H9 (cell line): ENCODE results near the gene ZNF335. TPM values are rescaled to one million over a fixed set of nuclear protein-coding genes. Genes with fewer than 3 reads are reported as not detected.

Experiments
- DNase-seq: peaks from one replicate; pipeline ENCODE4 v3.0.0-alpha.2; 2017
- H2AFZ ChIP-seq: one replicate; pipeline ENCODE4 v1.6.1; 2013; ENCODE audit warnings: mild to moderate bottlenecking, low read length, control low read depth, moderate library complexity
- H2AK5ac ChIP-seq: 2 replicates; pipeline ENCODE4 v1.6.1; 2013; ENCODE audit warnings: low read length, control low read depth, mixed read lengths; ENCODE audit not compliant: insufficient read length
- H2BK120ac ChIP-seq: one replicate; pipeline ENCODE4 v1.6.1; 2013; ENCODE audit warnings: low read depth, mild to moderate bottlenecking, low read length, control low read depth, inconsistent platforms; ENCODE audit not compliant: poor library complexity, severe bottlenecking
- H2BK12ac ChIP-seq: 2 replicates; pipeline ENCODE4 v1.6.1; 2013; ENCODE audit warnings: low read length, control low read depth, mixed read lengths, low read depth; ENCODE audit not compliant: insufficient read length
- H2BK15ac ChIP-seq: 2 replicates; pipeline ENCODE4 v1.6.1; 2013; ENCODE audit warnings: low read depth, low read length, control low read depth
- H2BK20ac ChIP-seq: one replicate; pipeline ENCODE4 v1.6.1; 2013; ENCODE audit warnings: low read depth, mild to moderate bottlenecking, low read length, control low read depth, inconsistent platforms; ENCODE audit not compliant: poor library complexity, severe bottlenecking
- H2BK5ac ChIP-seq: 2 replicates; pipeline ENCODE4 v1.6.1; 2013; ENCODE audit warnings: low read length, control low read depth, mixed read lengths; ENCODE audit not compliant: insufficient read length
- H3K14ac ChIP-seq: 2 replicates; pipeline ENCODE4 v1.6.1; 2013; ENCODE audit warnings: low read length, control low read depth; ENCODE audit not compliant: insufficient read depth
- H3K18ac ChIP-seq: 2 replicates; pipeline ENCODE4 v1.6.1; 2013; ENCODE audit warnings: low read depth, mild to moderate bottlenecking, mixed read lengths, low read length, control low read depth; ENCODE audit not compliant: insufficient read length
- H3K23ac ChIP-seq: 2 replicates; pipeline ENCODE4 v1.6.1; 2013; ENCODE audit warnings: low read length, control low read depth, mixed read lengths, low read depth; ENCODE audit not compliant: insufficient read length
- H3K23me2 ChIP-seq: 2 replicates; pipeline ENCODE4 v1.6.1; 2013; ENCODE audit warnings: low read depth, mild to moderate bottlenecking, mixed read lengths, low read length, control low read depth; ENCODE audit not compliant: insufficient read length, poor library complexity, severe bottlenecking
- H3K27ac ChIP-seq: 2 replicates; pipeline ENCODE4 v1.5.1; 2013; ENCODE audit warnings: low read length, control low read depth, mixed read lengths, low read depth; ENCODE audit not compliant: insufficient read length
- H3K27me3 ChIP-seq: 2 replicates; pipeline ENCODE4 v1.6.1; 2013; ENCODE audit warnings: low read length, control low read depth, inconsistent platforms; ENCODE audit not compliant: insufficient read depth
- H3K4ac ChIP-seq: 2 replicates; pipeline ENCODE4 v1.6.1; 2013; ENCODE audit warnings: low read depth, mild to moderate bottlenecking, control low read depth, inconsistent platforms, low read length, moderate library complexity
- H3K4me1 ChIP-seq: 2 replicates; pipeline ENCODE4 v1.6.1; 2013; ENCODE audit warnings: low read length, control low read depth, inconsistent platforms; ENCODE audit not compliant: insufficient read depth
- H3K4me2 ChIP-seq: 2 replicates; pipeline ENCODE4 v1.6.1; 2013; ENCODE audit warnings: low read length, control low read depth, mixed read lengths; ENCODE audit not compliant: insufficient read length, insufficient read depth
- H3K56ac ChIP-seq: 2 replicates; pipeline ENCODE4 v1.6.1; 2013; ENCODE audit warnings: low read depth, mild to moderate bottlenecking, mixed read lengths, low read length, control low read depth; ENCODE audit not compliant: insufficient read length
- H3K79me1 ChIP-seq: 2 replicates; pipeline ENCODE4 v1.6.1; 2013; ENCODE audit warnings: low read depth, mild to moderate bottlenecking, moderate library complexity, low read length, control low read depth, inconsistent platforms; ENCODE audit not compliant: insufficient read depth, poor library complexity, severe bottlenecking
- H3K79me2 ChIP-seq: 2 replicates; pipeline ENCODE4 v1.6.1; 2013; ENCODE audit warnings: low read length, control low read depth, inconsistent platforms; ENCODE audit not compliant: insufficient read depth
- H3K9ac ChIP-seq: 2 replicates; pipeline ENCODE4 v1.6.1; 2013; ENCODE audit warnings: low read length, control low read depth, mixed read lengths; ENCODE audit not compliant: insufficient read length; ENCODE audit errors: extremely low read depth
- H3K9me3 ChIP-seq: one replicate; pipeline ENCODE4 v1.6.1; 2013; ENCODE audit warnings: low read depth, low read length, inconsistent platforms; ENCODE audit not compliant: control insufficient read depth
- H3T11ph ChIP-seq: one replicate; pipeline ENCODE4 v1.6.1; 2013; ENCODE audit warnings: mild to moderate bottlenecking, low read length, control low read depth, inconsistent platforms
- H4K20me1 ChIP-seq: one replicate; pipeline ENCODE4 v1.6.1; 2013; ENCODE audit not compliant: control insufficient read depth, insufficient read length, insufficient read depth
- H4K5ac ChIP-seq: 2 replicates; pipeline ENCODE4 v1.6.1; 2013; ENCODE audit warnings: low read depth, mild to moderate bottlenecking, mixed read lengths, low read length, control low read depth; ENCODE audit not compliant: insufficient read length
- H4K8ac ChIP-seq: replicated peaks from 2 replicates; pipeline ENCODE4 v1.6.1; 2013; ENCODE audit warnings: low read length, control low read depth, mixed read lengths, low read depth; ENCODE audit not compliant: insufficient read length
- H4K91ac ChIP-seq: 2 replicates; pipeline ENCODE4 v1.6.1; 2013; ENCODE audit warnings: low read depth, mild to moderate bottlenecking, moderate library complexity, mixed read lengths, low read length, control low read depth; ENCODE audit not compliant: insufficient read length
- H3K27ac Mint-ChIP-seq, 3 experiments: 2 replicates in 2 of 3; 3 replicates in 1 of 3; pipeline ENCODE4 v1.8.0; 2020 to 2021; ENCODE audit warnings: mixed read lengths in 3 of 3, mild to moderate bottlenecking in 1 of 3, moderate library complexity in 1 of 3
- H3K27me3 Mint-ChIP-seq: 2 replicates; pipeline ENCODE4 v1.8.0; 2021; ENCODE audit warnings: low read depth, mild to moderate bottlenecking, moderate library complexity, mixed read lengths
- H3K36me3 Mint-ChIP-seq, 3 experiments: 2 replicates in 2 of 3; 3 replicates in 1 of 3; pipeline ENCODE4 v1.8.0; 2020 to 2021; ENCODE audit warnings: low read depth in 3 of 3, mixed read lengths in 3 of 3; ENCODE audit not compliant: insufficient read depth in 1 of 3
- H3K4me1 Mint-ChIP-seq, 2 experiments: 2 replicates each; pipeline ENCODE4 v1.8.0; 2020; ENCODE audit warnings: mixed read lengths in 2 of 2
- H3K4me3 Mint-ChIP-seq, 2 experiments: 2 replicates in 1 of 2; 3 replicates in 1 of 2; pipeline ENCODE4 v1.8.0; 2020 to 2021; ENCODE audit warnings: mild to moderate bottlenecking in 2 of 2, mixed read lengths in 2 of 2, moderate library complexity in 1 of 2
- H3K9me3 Mint-ChIP-seq, 2 experiments: 2 replicates in 1 of 2; 3 replicates in 1 of 2; pipeline ENCODE4 v1.8.0; 2020; ENCODE audit warnings: mild to moderate bottlenecking in 2 of 2, mixed read lengths in 2 of 2, moderate library complexity in 1 of 2
- WGBS: extraction: QIAGEN DNeasy Blood & Tissue Kit; methylation state at CpG from one replicate; pipeline ENCODE4 v1.1.7; 2013; ENCODE audit warnings: missing lambda C conversion rate, low lambda C conversion rate, mixed read lengths; ENCODE audit not compliant: insufficient read length; ENCODE audit errors: extremely low coverage; 5-methylcytosine and 5-hydroxymethylcytosine counted together
- total RNA-seq: library from RNA; stranded (reverse); gene quantifications from 2 replicates; pipeline ENCODE4 v1.2.1, GENCODE V29; 2021
- TF ChIP-seq, protein P1 (sequence below): fragments of 200-600 bp; sonication (generic); conservative IDR thresholded peaks from 3 replicates; pipeline ENCODE4 v1.8.0; 2021; ENCODE audit warnings: antibody characterized with exemption, mild to moderate bottlenecking

Gene ZNF335
- total RNA-seq, 1 experiment from 2014 or later, result 21.1 TPM

- no peak overlapping the region for H2BK120ac ChIP-seq
- DNase-seq, result peak; percentile 88
- no peak overlapping the region; the same call in 1 of the 2 replicates for H2BK15ac ChIP-seq
- H3K27me3 ChIP-seq, result no peaks in the 10 kb centered on the region; the same call in 1 of the 2 replicates
- no CpG with 5 or more reads among the region's 67 CpGs for WGBS
- H3T11ph ChIP-seq, result no peak overlapping the region
- Mint-ChIP-seq H3K27ac (peak overlapping the region in 2 of 3 experiments; percentile 50 to 58; a peak in 4 of 7 replicates), H3K4me3 (peak overlapping the region; percentile 59 to 77), H3K4me1 (peaks cover 26 to 31% of the 10 kb centered on the region in 2 experiments), H3K36me3 (peaks cover 7 to 18% (median 12%) of the 10 kb centered on the region in 3 experiments), H3K27me3 (peaks cover 23% of the 10 kb centered on the region), H3K9me3 (peaks cover 5 to 17% of the 10 kb centered on the region in 2 experiments; a peak in 2 of 5 replicates)
- no peaks in the 10 kb centered on the region for H3K79me2 ChIP-seq
- H3K4ac ChIP-seq, result no peak overlapping the region
- peak overlapping the region; percentile 34 for H3K4me2 ChIP-seq
- TF ChIP-seq, protein P1, sequence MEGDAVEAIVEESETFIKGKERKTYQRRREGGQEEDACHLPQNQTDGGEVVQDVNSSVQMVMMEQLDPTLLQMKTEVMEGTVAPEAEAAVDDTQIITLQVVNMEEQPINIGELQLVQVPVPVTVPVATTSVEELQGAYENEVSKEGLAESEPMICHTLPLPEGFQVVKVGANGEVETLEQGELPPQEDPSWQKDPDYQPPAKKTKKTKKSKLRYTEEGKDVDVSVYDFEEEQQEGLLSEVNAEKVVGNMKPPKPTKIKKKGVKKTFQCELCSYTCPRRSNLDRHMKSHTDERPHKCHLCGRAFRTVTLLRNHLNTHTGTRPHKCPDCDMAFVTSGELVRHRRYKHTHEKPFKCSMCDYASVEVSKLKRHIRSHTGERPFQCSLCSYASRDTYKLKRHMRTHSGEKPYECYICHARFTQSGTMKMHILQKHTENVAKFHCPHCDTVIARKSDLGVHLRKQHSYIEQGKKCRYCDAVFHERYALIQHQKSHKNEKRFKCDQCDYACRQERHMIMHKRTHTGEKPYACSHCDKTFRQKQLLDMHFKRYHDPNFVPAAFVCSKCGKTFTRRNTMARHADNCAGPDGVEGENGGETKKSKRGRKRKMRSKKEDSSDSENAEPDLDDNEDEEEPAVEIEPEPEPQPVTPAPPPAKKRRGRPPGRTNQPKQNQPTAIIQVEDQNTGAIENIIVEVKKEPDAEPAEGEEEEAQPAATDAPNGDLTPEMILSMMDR, result peak; percentile 79
- peaks cover 6% of the 10 kb centered on the region; the same call in 1 of the 2 replicates for H3K4me1 ChIP-seq
- H4K20me1 ChIP-seq, result no peaks in the 10 kb centered on the region
- no peak overlapping the region for H4K91ac ChIP-seq
- H2AFZ ChIP-seq, result no peak overlapping the region
- H3K18ac ChIP-seq, result peak overlapping the region; percentile 55
- peak overlapping the region; percentile 72; the same call in 1 of the 2 replicates for H3K14ac ChIP-seq
- no peaks in the 10 kb centered on the region for H3K9me3 ChIP-seq
- H3K56ac ChIP-seq, result no peak overlapping the region
- H3K9ac ChIP-seq, result no peak overlapping the region
- no peak overlapping the region for H2BK20ac ChIP-seq
- H4K8ac ChIP-seq, result no peak overlapping the region
- H2AK5ac ChIP-seq, result no peak overlapping the region
- H4K5ac ChIP-seq, result no peak overlapping the region
- no peak overlapping the region for H3K23ac ChIP-seq
- no peak overlapping the region for H3K27ac ChIP-seq
- H3K79me1 ChIP-seq, result no peaks in the 10 kb centered on the region
- H3K23me2 ChIP-seq, result peaks cover 6% of the 10 kb centered on the region
- H2BK12ac ChIP-seq, result no peak overlapping the region
- H2BK5ac ChIP-seq, result no peak overlapping the region
These were observed 42.0 kb upstream of the ZNF335 start for GRCh38 chr20:46013829-46014516.
